Breast epithelium (tissue), 4 donors: ENCODE measurements around the gene MRTFB. TPM values are rescaled to one million over a fixed set of nuclear protein-coding genes. Genes with fewer than 3 reads are reported as not detected.

Experiments used
- DNase-seq, 2 donors: peaks; one replicate each; pipeline ENCODE4 v3.0.0-alpha.2; 2019; ENCODE audit warnings: low spot score in 2 of 2
- H3K27ac ChIP-seq, 2 donors: fragments of 200-600 bp; sonication (generic) in 1 of 2; one replicate each; pipeline ENCODE4 v1.5.1; 2016 to 2019; ENCODE audit warnings: mild to moderate bottlenecking in 1 of 2
- H3K27me3 ChIP-seq, 2 donors: fragments of 200-600 bp; sonication (generic) in 1 of 2; one replicate each; pipeline versions ENCODE4 v1.5.1 to v1.6.0; 2017 to 2019; ENCODE audit warnings: control low read depth in 1 of 2, mild to moderate bottlenecking in 1 of 2
- H3K36me3 ChIP-seq: fragments of 200-600 bp; one replicate; pipeline ENCODE4 v1.5.1; 2019
- H3K4me1 ChIP-seq, 2 donors: fragments of 200-600 bp; sonication (generic); one replicate each; pipeline ENCODE4 v1.5.1; 2016 to 2019; ENCODE audit warnings: control low read depth in 1 of 2
- H3K4me3 ChIP-seq, 3 donors: fragments of 200-600 bp; sonication (generic); 1 replicate in 2 of 3; 2 replicates in 1 of 3; pipeline ENCODE4 v1.5.1; 2016 to 2019; ENCODE audit warnings: mild to moderate bottlenecking in 3 of 3, moderate library complexity in 2 of 3
- H3K9me3 ChIP-seq, 2 donors: fragments of 200-600 bp; sonication (generic) in 1 of 2; one replicate each; pipeline ENCODE4 v1.5.1; 2016 to 2019; ENCODE audit warnings: control low read depth in 1 of 2
- CTCF ChIP-seq, 3 donors: fragments of 450-650 bp; IDR thresholded peaks; one replicate each; pipeline ENCODE4 v1.5.1; 2016 to 2017; ENCODE audit warnings: antibody characterized with exemption in 3 of 3, mild to moderate bottlenecking in 3 of 3, moderate library complexity in 3 of 3
- POLR2A ChIP-seq: fragments of 450-650 bp; IDR thresholded peaks from one replicate; pipeline ENCODE4 v1.6.1; 2016; ENCODE audit warnings: antibody characterized with exemption, mild to moderate bottlenecking, moderate library complexity
- POLR2AphosphoS5 ChIP-seq, 3 donors: sonication (generic); formaldehyde crosslinking; IDR thresholded peaks; one replicate each; pipeline ENCODE4 v1.6.1; 2017; ENCODE audit warnings: antibody characterized with exemption in 3 of 3
- intact Hi-C: fragments of 100-400 bp; cut with DNase I; formaldehyde crosslinking; loops from one replicate; pipeline ENCODE4 v1.15.1; 2023; ENCODE audit warnings: low total_unique reads
- total RNA-seq, 3 donors: library from RNA; depleted of rRNA; stranded (reverse); fragments of >200 nt; gene quantifications; one replicate each; pipeline ENCODE4 v1.1.0, GENCODE V29; 2016

The MRTFB gene
- total RNA-seq, 3 donors from 2014 or later, result 49.9 to 115 (median 83.6) TPM

DNA sequence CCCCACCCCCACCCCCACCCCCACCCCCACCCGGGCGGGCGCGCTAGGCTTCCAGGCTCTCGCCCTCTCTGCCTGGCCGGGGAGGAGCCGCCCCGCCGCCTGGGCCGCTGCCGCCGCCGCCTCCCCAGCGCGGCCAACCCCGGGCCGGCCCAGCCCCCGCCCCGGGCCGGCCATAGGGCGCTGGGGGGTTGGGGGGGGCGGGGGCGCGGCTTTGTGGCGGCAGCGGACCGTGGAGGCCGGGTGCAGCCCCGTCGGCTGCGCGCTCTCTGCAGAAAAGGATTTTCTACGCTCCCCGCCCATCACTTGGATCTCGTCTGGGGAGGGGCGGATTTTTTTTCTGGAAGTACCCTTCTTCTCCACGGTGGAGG, 230.9 kb downstream of the MRTFB start:
- Histone ChIP-seq H3K27ac (peak overlapping the region in 1 of 2 donors; percentile 50), H3K9me3 (no peaks in the 10 kb centered on the region), H3K36me3 (no peaks in the 10 kb centered on the region), H3K4me3 (peak overlapping the region; percentile 89 to 91 (median 90)), H3K4me1 (no peaks in the 10 kb centered on the region), H3K27me3 (no peaks in the 10 kb centered on the region)
- no peak for DNase-seq
- no peak for TF ChIP-seq POLR2A
- TF ChIP-seq POLR2AphosphoS5 (IDR thresholded peaks at IDR 0.05), result no peak
- no peak for TF ChIP-seq CTCF (IDR thresholded peaks at IDR 0.05)
- intact Hi-C loops, result no loop called here

- intact Hi-C loops, result no loop called here
- peak overlapping the region; percentile 89 to 91 (median 90) for H3K4me3 ChIP-seq
- DNase-seq, result no peak
- H3K9me3 ChIP-seq, result no peaks in the 10 kb centered on the region
- H3K27ac ChIP-seq, result peak overlapping the region; percentile 50 to 56
- no peaks in the 10 kb centered on the region for H3K36me3 ChIP-seq
- no peak for TF ChIP-seq POLR2AphosphoS5 (IDR thresholded peaks at IDR 0.05)
- no peaks in the 10 kb centered on the region for H3K27me3 ChIP-seq
- H3K4me1 ChIP-seq, result peaks cover 0 to 3% of the 10 kb centered on the region in 2 donors
Observed at GRCh38 chr16:14302399-14303181, 231.5 kb downstream of the MRTFB start.

- DNase-seq, result no peak
- TF ChIP-seq CTCF (IDR thresholded peaks at IDR 0.05) (no peak), POLR2AphosphoS5 (IDR thresholded peaks at IDR 0.05) (no peak), POLR2A (no peak)
- intact Hi-C loops, result no loop called here
Observed at GRCh38 chr16:14303182-14303618, 232.1 kb downstream of the MRTFB start.

GRCh38 chr16:14303639-14304394, 232.7 kb downstream of the MRTFB start:
- Histone ChIP-seq H3K4me3 (peak overlapping the region; percentile 89 to 91 (median 90)), H3K36me3 (no peaks in the 10 kb centered on the region), H3K27ac (peak overlapping the region in 1 of 2 donors; percentile 50), H3K4me1 (peaks cover 0 to 9% of the 10 kb centered on the region in 2 donors), H3K27me3 (no peaks in the 10 kb centered on the region), H3K9me3 (no peaks in the 10 kb centered on the region)
- intact Hi-C loops, result no loop called here
- no peak for DNase-seq
- no peak for TF ChIP-seq POLR2AphosphoS5 (IDR thresholded peaks at IDR 0.05)
- no peak for TF ChIP-seq CTCF (IDR thresholded peaks at IDR 0.05)

More at GRCh38 chr16:14303182-14303618, 232.1 kb downstream of the MRTFB start:
- Histone ChIP-seq H3K27me3 (no peaks in the 10 kb centered on the region), H3K4me3 (peak overlapping the region; percentile 89 to 91 (median 90)), H3K36me3 (no peaks in the 10 kb centered on the region), H3K27ac (peak overlapping the region; percentile 50 to 56), H3K9me3 (no peaks in the 10 kb centered on the region), H3K4me1 (peaks cover 0 to 3% of the 10 kb centered on the region in 2 donors)

DNA sequence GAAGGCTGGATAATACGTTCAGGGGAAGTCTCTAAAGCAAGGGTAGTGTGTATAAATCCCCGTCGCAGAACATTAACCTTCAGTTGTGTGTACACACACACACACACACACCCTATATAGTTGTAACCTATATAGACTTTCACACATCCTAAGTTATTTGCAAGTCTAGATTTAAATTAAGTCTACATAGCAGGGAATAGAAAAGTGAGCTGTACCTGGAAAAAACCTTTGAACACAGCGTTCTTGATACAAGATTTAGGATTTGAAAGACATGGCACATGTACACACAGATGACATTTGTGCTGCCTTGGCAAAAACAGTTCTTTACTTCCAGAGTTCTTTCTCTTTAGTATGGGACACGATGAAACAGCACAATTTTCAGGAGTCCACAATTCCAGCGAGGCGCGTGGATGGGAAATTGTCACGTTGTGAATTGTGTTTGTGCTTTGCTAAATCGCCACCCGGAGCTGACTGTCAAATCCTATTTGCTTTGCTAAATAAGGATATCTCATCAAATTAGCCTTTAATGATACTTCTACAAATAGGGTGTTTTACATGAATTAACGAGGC, 233.9 kb downstream of the MRTFB start:
- Histone ChIP-seq H3K9me3 (no peaks in the 10 kb centered on the region), H3K27ac (no peak overlapping the region), H3K4me3 (no peak overlapping the region), H3K36me3 (no peaks in the 10 kb centered on the region), H3K4me1 (peaks cover 0 to 12% of the 10 kb centered on the region in 2 donors), H3K27me3 (no peaks in the 10 kb centered on the region)
- intact Hi-C loops, result no loop called here
- no peak for DNase-seq
- TF ChIP-seq CTCF (IDR thresholded peaks at IDR 0.05) (no peak), POLR2AphosphoS5 (IDR thresholded peaks at IDR 0.05) (no peak), POLR2A (no peak)
